Activated CD8-positive, alpha-beta memory T cell treated with anti-CD3 and anti-CD28 coated beads for 24 hours (primary cell): ENCODE results near the gene TNF.
A peak's percentile ranks its signal among the peaks of the same experiment; 100 is the strongest.

Experiments used
- DNase-seq: peaks from one replicate; pipeline ENCODE4 v3.0.0-alpha.2; 2020

TNF gene

GRCh38 chr6:31573239-31574105, 1.9 kb upstream of the TNF start:
- no peak for DNase-seq

GRCh38 chr6:31574106-31575061, 981 bp upstream of the TNF start:
- peak; percentile 84 for DNase-seq

GRCh38 chr6:31575952-31576685, 754 bp downstream of the TNF start:
- no peak for DNase-seq

DNA sequence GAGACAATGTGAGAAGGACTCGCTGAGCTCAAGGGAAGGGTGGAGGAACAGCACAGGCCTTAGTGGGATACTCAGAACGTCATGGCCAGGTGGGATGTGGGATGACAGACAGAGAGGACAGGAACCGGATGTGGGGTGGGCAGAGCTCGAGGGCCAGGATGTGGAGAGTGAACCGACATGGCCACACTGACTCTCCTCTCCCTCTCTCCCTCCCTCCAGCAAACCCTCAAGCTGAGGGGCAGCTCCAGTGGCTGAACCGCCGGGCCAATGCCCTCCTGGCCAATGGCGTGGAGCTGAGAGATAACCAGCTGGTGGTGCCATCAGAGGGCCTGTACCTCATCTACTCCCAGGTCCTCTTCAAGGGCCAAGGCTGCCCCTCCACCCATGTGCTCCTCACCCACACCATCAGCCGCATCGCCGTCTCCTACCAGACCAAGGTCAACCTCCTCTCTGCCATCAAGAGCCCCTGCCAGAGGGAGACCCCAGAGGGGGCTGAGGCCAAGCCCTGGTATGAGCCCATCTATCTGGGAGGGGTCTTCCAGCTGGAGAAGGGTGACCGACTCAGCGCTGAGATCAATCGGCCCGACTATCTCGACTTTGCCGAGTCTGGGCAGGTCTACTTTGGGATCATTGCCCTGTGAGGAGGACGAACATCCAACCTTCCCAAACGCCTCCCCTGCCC, 1.7 kb downstream of the TNF start:
- DNase-seq = peak; percentile 79

GRCh38 chr6:31577579-31577966, 2.2 kb downstream of the TNF start:
- no peak for DNase-seq

DNA sequence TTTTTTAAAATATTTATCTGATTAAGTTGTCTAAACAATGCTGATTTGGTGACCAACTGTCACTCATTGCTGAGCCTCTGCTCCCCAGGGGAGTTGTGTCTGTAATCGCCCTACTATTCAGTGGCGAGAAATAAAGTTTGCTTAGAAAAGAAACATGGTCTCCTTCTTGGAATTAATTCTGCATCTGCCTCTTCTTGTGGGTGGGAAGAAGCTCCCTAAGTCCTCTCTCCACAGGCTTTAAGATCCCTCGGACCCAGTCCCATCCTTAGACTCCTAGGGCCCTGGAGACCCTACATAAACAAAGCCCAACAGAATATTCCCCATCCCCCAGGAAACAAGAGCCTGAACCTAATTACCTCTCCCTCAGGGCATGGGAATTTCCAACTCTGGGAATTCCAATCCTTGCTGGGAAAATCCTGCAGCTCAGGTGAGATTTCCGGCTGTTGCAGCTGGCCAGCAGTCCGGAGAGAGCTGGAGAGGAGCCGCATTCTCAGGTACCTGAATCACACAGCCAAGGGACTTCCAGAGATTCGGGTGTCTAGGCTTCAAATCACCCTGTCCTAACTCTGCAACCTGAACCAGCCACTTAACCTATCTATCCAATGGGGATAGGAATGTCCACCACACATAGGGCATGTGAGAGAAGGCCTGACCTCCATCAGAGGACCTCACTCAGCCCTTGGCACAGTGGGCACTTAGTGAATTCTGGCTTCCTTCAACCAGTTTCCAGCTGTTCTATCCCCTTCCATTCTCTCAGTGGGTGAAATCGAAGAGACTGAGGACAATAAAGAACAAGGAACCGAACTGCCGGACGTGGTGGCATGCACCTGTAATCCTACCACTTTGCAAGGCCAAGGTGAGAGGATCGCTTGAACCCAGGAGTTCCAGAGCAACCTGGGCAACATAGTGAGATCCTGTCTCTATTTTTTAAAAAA, 3.1 kb downstream of the TNF start:
- DNase-seq = peak; percentile 75

DNA sequence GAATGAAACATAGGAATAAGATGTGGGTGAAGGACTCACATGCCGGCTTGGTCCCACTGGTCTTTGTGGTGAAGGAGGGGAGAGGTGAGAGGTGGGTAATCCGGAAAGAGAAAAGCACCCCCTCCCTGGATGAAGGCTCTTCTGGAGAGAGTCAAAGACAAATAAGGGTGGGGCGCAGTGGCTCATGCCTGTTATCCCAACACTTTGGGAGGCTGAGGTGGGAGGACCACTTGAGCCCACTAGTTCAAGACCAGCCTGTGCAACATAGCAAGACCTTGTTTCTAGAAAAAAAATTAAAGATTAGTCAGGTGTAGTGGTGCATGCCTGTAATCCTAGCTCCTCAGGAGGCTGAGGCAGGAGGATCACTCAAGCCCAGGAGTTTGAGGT, 3.7 kb downstream of the TNF start:
- DNase-seq = no peak

- DNase-seq = peak; percentile 82
Measured at GRCh38 chr6:31579546-31580437, 4.4 kb downstream of the TNF start.

DNA sequence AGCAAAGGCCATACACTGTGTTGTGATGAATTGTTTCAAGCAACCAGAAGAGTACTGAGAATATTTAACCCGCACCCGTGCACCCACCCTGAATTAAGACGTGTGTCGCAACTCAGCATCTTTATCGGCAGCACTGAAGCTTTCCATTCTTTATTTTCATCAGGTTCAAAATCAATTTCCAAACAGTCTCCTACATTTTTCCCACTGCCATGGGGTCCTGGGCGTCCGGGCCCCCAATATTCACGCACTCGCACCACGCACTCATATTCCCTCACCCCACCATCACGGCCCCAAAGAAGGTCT, 5.0 kb downstream of the TNF start:
- DNase-seq = peak; percentile 74

DNA sequence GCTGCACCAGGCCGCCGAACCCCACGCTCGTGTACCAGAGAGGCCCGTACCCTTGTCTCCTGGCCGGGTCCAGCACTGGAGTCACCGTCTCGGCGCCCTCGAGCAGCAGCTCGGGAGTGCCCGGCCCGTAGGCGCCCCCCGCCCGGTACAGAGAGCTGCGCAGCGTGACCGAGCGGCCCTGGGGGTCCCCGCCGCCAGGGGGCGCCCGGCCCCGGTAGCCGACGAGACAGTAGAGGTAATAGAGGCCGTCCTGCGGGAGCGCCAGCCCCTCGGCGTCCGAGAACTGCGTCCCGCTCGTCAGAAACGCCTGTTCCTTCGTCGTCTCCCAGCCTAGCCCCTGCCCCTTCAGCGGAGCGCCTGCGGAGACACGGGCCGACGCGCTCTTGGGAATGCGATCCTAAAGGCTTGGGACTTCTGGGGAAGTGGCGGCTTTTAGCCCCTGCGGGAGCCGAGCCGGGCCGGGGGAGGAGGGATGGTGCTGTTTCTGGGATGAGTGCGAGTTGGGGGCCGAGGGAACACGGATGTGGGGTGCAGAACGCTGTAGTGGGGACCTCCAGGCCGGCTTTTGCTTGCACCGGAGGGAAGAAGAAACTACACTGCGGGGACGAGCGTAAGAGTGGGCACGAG, 5.6 kb downstream of the TNF start:
- DNase-seq = peak; percentile 97

GRCh38 chr6:31581434-31582229, 6.3 kb downstream of the TNF start:
- DNase-seq = peak; percentile 80

DNA sequence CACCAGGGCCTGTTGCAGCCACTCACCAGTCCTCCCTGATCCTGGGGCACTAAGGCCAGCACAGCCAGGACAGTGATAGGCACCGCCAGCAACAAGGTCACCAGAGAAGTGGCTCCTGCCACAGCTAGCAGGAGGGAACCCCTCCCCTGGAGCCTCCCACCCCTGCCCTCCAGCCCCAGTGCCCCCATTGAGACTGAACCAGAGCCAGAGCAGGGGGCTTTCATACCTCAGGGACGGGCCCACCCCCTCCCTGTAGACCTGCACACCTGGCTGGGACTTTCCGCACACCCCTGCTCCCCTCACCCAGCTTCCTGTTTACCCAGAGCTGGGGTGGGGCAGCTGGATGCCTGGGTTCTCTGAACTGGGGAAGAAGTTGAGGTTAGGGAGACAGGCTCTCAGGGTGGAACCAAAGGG, 6.9 kb downstream of the TNF start, which contains the start of gene LTB:
Gene LTB, minus strand, starts transcription at position 195 of the 414 bp plus-strand sequence. Its CDS starts 7 bp downstream, at position 188.
- peak; percentile 84 for DNase-seq

GRCh38 chr6:31585491-31585890, 10.1 kb downstream of the TNF start:
- DNase-seq = peak; percentile 75

DNA sequence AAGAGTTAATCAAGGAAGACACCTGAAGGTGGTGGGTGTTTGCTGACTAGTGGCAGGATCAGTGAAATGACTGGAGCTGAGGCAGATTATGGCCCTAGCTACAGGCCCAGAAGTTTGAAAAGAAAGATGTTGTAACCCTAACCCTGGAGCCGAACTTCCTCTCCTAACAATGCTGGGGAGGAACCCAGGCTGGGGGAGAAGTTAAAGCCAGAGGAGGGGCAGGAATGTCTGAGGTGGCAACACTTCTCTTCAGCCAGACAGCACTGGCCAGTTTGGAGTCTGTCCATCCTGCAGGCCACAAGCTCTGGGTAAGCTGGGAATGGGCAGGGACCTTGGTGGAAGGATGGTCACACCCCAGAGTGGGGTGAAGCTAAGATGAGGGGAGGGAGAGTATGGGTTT, 10.6 kb downstream of the TNF start, which contains the start of gene LST1:
Gene LST1, plus strand, starts transcription at position 270 of the 400 bp plus-strand sequence. CDS start 1,023 bp downstream, outside the sequence.
- DNase-seq = peak; percentile 66

- peak; percentile 77 for DNase-seq
Measured at GRCh38 chr6:31586599-31587281, 11.4 kb downstream of the TNF start.

GRCh38 chr6:31587791-31588777, 12.7 kb downstream of the TNF start:
- peak; percentile 72 for DNase-seq
